Inflammatory macrophage treated with lipopolysaccharide for 4 hours (primary cell): ENCODE results near the gene FAH.

Source experiments
- DNase-seq: peaks from one replicate; pipeline ENCODE4 v3.0.0-alpha.2; 2020

FAH gene

DNA sequence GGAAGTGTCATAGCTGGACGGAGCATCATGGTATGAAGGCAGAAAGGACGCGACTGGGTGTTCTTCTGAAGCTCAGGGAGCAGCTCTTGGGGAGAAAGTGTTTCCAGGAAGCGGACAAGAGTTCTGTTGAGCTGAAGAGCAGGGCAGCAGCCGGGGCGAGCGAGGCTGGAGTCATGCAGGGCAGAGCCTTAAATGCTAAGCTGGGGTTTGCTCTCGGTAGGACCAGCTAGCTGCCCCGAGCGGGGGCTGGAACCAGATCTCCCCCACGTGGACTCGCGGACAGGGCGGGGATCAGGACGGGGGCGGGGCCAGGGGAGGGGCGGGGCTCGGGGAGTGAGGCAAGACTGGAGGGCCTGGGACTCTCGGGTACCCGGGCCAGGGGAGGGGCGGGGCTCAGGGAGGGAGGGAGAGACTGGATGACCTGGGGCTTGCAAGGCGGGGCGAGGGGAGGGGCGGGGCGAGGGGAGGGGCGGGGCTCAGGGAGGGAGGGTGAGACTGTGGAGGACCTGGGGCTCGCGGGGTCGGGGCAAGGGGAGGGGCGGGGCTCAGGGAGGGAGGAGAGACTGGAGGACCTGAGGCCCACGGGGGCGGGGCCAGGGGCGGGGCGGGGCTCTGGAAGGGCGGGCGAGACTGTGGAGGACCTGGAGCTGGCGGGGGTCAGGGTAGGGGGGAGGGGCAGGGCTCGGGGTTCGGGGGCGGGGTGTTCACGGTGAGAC is 461 bp upstream of the FAH start:
- peak; percentile 78 for DNase-seq

DNA sequence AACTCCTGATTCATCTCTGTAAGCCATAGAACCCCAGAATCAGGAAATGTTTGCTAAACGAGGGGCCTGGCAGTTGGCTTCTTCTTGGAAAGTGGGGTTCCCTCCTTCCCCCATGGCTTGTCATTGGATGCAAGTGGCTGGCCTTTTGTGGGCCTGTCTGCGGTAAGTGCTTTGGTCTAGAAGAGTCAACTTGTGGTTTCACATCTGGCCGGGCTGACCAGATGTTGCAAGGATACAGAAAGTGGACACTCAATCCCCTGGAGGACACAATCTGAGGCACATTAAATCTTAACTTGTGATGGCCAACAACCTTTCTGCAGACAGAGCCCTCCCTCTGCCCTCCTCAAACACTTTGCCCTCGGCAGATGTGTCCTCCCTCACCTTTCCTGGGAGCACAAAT is 1.1 kb downstream of the FAH start:
- peak; percentile 22 for DNase-seq

DNA sequence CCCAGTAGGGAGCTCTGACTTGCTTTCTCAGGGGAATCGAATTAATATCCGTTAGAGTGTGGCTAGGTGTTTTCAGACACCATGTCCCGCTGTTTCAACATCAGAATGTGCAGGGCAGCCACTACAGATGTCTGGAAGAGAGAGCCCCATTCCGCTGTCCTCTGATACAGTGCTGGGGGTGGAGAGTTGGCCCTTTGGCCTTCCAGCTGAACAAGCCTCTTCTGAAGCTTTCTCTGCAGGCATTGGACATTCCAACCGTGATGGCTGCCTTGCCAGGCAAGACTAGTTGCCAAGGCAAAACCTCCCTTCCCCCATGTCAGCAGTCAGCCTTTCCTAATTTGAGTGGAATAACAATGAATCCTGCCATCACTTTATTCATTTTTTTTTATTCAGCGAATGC is 1.5 kb downstream of the FAH start:
- no peak for DNase-seq

- DNase-seq: no peak
These were observed 2.2 kb downstream of the FAH start for GRCh38 chr15:80155001-80155377.

DNA sequence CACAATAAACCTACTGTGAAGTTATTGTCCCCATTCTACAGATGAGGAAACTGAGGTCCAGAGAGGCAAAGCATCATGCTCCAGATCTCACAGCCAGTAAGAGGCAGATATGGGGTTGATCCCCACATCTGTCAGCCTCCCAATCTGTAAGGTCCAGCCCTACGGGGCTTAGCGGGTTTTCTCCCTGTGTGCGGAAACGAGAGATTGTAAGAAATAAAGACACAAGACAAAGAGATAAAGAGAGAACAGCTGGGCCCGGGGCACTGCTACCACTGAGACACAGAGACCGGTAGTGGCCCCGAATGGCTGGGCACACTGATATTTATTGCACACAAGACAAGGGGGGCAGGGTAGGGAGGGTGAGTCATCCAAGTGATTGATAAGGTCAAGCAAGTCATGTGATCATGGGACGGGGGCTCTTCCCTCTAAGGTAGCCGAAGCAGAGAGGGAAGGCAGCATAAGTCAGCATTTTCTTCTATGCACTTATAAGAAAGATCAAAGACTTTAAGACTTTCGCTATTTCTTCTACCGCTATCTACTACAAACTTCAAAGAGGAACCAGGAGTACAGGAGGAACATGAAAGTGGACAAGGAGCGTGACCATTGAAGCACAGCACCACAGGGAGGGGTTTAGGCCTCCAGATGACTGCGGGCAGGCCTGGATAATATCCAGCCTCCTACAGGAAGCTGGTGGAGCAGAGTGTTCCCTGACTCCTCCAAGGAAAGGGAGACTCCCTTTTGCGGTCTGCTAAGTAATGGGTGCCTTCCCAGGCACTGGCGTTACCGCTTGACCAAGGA is 2.8 kb downstream of the FAH start:
- peak; percentile 34 for DNase-seq

DNA sequence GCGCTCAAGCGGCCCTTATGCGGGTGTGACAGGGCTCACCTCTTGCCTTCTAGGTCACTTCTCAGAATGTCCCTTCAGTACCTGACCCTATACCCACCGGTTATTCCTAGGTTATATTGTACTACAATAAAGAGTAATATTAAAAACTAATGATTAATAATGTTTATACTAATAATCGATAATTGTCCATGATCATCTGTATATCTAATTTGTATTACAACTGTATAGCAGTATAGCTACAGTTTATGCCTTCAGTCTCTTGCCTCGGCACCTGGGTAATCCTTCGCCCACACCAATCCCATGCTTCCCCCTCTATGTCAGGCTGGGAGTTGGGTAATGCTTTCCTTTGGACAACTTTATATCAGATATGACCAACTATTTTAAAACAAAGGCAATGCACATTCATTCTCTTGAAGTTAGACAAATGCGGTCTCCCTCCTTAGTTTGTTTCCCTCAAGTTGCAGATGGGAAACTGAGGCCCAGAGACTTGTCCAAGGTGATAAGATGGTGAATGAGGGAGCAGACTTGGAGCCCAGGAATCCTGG is 3.4 kb downstream of the FAH start:
- DNase-seq: no peak

GRCh38 chr15:80157215-80157614 is 4.4 kb downstream of the FAH start:
- no peak for DNase-seq

DNA sequence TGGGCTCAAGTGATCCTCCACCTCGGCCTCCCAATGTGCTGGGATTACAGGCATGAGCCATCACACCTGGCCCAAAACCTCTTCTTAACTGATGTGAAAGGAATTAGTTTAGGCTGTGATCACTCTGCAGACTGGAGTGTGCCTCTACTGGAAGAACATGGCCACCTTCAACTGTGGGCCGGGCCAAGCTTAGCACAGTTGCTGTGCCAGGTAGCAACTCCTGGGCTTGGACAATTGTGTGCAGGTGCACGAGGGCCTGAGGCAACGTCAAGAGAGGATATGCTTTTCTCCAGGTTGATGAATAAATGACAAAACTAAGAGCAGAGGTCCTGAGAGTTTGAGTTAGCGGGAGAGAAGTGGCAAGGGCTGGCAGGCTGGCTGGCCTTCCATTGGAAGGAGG is 6.5 kb downstream of the FAH start:
- no peak for DNase-seq

DNA sequence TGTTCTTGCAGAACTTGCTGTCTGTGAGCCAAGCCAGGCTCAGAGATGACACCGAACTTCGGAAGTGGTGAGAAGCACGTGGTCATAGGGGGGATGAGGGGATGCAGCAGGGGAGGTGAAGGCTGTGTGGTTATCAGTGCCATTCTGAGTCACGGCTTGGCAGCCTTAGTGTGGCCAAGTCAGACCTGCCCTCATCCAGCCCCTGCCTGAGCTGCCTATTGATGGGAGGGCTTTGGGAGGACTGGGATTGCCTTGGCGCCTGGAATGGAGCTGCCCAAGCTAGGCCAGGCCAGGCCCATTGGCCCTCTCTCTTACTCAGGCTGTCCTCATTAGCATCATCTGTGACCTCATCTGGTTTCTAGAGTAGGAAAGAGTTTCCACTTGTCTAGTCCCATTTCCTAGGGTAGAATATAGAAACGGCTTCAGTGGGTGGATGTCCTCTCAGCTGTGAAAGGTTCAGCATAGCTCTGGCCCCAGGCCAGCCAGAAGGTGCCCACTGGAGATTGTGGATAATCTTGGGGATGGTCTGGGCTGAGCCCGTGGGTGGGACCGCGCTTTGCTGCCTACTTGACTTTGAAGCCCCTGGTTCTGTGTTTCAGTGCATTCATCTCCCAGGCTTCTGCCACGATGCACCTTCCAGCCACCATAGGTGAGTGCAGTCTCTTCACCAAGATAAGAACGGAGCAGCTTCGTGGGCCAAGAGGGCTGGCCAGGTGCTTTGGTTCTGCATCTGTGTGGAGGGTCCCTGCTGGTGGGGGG is 7.2 kb downstream of the FAH start:
- peak; percentile 30 for DNase-seq

- DNase-seq: peak; percentile 94
These were observed 7.9 kb downstream of the FAH start for GRCh38 chr15:80160570-80161156.

DNA sequence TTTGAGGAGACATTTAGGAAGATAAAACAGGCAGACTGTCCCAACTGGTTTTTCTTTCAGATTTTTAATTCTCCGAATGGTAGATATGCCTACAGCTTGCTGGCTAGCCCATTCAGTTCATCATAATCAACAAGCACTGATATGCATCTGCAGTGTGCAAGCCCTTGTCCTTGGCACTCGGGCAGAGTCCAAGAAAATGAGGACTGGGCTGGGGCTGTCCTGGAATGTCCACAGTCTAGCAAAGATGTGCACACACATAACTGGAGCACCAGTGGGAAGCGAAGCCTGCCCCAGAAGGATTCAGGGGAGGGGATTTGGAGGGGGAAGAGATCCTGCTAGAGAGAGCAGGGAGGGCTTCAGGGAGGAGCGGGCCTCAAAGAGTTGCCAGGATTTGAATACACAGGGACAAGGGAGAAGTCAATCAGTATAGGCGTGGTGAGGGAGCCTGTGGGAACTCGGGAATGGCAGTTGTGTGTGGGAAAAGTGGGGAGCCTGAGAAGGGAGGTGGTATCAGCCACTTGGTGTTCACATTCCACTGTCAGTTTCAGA is 8.7 kb downstream of the FAH start:
- no peak for DNase-seq

DNA sequence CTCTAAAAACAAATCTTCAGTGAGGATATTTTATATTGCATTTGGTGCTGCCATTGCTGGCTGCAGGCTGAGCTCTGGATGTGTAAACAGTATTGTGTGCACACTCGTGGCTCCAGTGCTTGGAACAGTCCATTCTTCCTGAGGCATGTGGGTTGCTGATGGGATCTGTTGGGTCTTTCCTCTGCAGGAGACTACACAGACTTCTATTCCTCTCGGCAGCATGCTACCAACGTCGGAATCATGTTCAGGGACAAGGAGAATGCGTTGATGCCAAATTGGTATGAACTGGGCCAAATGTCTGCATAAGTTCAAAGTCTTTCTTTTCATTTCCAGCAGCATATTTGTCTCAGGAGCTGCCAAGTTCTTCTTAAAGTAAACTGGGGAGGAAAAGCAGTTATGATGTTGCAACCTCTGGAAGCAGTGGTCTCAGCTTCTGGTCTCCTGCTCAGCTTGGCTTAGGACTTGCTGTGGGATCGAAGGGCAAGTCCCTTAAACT is 9.3 kb downstream of the FAH start:
- no peak for DNase-seq

GRCh38 chr15:80163217-80163616 is 10.4 kb downstream of the FAH start:
- DNase-seq: no peak

DNA sequence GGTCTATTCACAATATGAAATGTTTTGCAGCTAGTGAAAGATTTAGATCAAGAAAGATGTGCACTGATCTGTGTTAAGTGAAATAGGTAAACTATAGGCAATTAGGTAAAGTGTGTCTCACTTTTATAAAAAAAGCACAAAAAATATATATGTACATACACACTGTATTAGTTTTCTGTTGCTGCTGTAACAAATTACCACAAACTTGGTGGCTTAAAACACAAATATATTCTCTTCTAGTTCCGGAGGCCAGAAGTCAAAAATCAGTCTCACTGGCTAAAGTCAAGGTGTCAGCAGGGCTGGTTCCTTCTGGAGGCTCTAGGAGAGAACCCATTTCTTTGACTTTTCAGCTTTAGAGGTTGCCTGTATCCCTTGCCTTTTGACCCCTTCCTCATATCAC is 11.1 kb downstream of the FAH start:
- DNase-seq: no peak

- DNase-seq: no peak
These were observed 15.1 kb downstream of the FAH start for GRCh38 chr15:80167936-80168335.

DNA sequence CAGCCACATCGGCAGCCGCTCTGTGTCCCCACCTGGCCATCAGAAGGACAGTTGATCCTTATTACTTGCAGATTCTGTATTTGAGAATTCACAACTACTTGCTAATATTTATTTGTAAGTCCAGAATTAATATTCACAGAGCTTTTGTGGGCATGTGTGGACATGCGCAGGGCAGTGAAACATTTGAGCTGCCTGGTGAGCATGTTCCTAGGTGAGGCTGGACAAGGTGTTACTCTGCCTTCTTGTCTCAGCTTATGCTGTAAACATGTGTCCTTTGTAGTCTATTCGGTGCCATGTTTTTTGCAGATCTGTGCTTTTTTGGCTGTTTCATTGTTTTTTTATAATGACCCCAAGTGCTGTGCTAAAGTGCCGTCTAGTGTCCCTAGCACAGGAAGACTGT is 15.6 kb downstream of the FAH start:
- DNase-seq: no peak

DNA sequence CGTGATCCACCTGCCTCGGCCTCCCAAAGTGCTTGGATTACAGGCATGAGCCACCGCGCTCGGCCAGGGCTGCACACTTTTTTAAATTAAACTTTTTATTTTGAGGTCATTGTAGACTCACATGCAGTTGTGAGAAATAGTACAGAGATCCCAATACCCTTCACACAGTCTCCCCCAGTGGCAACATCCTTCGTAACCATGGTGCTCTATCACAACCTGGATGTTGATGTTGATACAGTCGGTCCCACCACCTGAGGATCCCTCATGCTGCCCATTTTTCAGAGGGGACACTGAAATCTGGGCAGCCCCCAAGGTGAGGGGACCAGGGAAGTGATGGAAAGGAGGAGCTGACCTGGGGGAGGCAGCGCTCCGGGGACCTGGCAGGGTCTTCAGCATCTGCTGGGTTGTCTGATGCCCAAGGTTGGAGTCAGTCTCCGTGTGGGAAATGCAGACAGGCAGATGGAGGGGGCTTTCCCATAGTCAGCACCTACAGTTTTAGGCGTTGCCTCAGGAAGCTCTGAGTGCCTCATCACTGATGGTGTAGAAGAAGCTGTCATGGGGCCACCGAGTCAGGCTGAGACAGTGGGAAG is 17.1 kb downstream of the FAH start:
- DNase-seq: no peak

- DNase-seq: no peak
These were observed 17.8 kb downstream of the FAH start for GRCh38 chr15:80170596-80170995.

DNA sequence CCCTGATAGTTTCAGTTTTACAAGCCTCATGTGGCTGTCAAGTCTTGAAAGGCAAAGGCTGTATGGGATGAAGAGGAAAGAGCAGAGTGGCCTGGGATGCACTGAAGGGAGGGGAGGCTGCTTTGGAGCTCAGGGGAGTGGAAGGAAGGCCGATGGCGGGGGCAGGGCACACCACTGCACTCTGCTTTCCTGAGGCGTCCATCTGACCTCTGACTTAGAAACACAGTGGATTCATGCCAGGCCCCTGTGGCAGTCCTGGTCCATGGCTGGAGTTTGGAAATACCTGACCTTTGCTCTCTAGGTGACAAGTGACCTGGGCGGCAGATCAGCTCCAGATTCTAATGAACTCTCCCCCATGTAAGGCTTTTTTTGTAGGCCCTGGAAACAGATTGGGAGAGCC is 19.0 kb downstream of the FAH start:
- DNase-seq: no peak

DNA sequence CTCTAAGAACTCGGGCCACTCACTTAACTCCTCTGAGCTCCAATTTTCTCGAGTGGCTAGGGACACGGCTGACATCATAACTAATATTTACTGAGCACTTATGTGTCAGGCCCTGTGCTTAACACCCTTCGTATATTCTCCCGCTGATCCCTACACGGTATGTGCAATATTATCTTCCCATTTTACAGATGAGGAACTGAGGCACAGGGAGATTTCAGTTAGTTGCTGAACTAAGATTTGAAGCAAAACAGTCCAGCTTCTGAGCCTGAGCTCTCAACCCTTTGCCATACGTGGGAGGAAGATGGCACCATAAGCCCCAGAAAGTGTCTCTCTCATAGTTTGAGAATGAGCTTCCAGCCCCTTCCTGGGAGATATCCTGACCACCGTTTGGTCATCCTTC is 19.6 kb downstream of the FAH start:
- DNase-seq: no peak

GRCh38 chr15:80173022-80173759 is 20.4 kb downstream of the FAH start:
- peak; percentile 56 for DNase-seq
